GDM1 (cell line): ENCODE data around the gene RAB3B.
"Not testable (repeated sequence)": the region's sequence is repeated elsewhere in the genome, so short reads cannot be mapped to it uniquely, and the experiment has no call there.

ENCODE experiments used
- DNase-seq: peaks from one replicate; lab custom pipeline; 2025; lab: John Stamatoyannopoulos, UW

Gene RAB3B

GRCh38 chr1:51989582-51990477 lies 670 bp downstream of the RAB3B start:
- DNase-seq, result no peak

- no peak for DNase-seq
Measured at GRCh38 chr1:51988254-51988653, 2.2 kb downstream of the RAB3B start.

GRCh38 chr1:51986718-51987117 lies 3.8 kb downstream of the RAB3B start:
- DNase-seq, result no peak

- no peak for DNase-seq
Measured at GRCh38 chr1:51982161-51982560, 8.3 kb downstream of the RAB3B start.

DNA sequence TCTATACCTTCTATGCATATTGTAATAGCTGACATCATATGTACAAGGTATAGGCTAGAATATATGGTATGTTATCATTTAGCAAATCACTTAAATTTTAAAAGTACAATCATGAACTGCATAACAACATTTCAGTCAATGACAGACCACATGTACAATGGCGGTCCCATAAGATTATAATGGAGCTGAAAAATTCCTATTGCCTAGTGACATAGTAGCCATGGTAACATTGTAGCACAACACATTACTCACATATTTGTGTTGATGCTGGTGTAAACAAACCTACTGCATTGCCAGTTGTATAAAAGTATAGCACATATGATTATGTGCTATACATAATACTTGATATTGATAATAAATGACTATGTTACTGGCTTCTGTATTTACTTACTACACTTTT lies 8.9 kb downstream of the RAB3B start:
- no peak for DNase-seq

GRCh38 chr1:51978099-51978498 lies 12.4 kb downstream of the RAB3B start:
- no peak for DNase-seq

- no peak for DNase-seq
Measured at GRCh38 chr1:51976846-51977602, 13.5 kb downstream of the RAB3B start.

GRCh38 chr1:51973587-51974474 lies 16.7 kb downstream of the RAB3B start:
- DNase-seq, result no peak

DNA sequence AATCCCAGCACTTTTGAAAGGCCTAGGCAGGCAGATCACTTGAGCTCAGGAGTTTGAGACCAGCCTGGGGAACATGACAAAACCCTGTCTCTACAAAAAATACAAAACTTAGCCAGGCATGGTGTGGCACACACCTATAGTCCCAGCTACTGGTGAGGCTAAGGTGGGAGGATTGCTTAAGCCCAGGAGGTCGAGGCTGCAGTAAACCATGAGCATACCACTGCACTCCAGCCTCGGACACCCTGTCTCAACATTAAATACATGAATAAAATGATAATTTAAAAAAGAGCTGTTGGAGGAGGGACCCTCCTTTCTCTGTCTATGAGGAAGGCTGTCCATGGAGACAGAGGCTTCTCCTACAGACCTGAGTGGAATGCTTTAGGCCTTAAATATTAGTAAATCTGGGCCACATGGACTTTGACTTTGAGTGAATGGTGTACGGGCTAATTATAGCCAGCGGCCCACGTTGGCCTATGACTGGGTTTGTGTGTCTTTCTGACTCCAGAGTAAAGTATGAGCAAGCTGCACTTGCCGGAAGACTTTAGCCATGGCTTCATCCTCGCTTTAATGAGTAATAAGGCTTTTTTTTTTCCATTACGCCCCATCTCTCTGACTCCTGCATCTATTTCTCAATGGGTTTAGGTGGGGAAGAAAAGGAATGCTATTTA lies 21.3 kb downstream of the RAB3B start:
- no peak for DNase-seq

GRCh38 chr1:51968632-51969031 lies 21.9 kb downstream of the RAB3B start:
- no peak for DNase-seq

GRCh38 chr1:51967213-51967791 lies 23.2 kb downstream of the RAB3B start:
- DNase-seq, result not testable (repeated sequence)

- DNase-seq, result no peak
Measured at GRCh38 chr1:51966559-51966958, 23.9 kb downstream of the RAB3B start.

DNA sequence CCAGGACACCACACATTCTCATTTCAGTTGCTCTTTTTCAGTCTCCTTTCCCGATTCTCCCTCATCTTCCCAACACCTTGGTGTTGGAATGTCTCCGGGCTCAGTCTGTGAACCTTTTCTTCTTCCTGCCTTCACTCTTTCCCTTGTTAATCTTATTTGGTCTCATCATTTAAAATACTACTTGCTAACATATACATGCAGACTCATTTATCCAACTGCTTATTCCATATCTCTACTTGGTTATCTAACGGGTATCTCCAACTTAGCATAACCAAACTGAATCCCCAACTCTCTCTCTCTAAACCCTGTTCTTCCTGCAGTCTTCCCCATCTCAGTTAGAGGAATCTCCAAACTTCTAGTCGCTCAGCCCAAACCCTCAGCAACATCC lies 26.2 kb downstream of the RAB3B start:
- no peak for DNase-seq

DNA sequence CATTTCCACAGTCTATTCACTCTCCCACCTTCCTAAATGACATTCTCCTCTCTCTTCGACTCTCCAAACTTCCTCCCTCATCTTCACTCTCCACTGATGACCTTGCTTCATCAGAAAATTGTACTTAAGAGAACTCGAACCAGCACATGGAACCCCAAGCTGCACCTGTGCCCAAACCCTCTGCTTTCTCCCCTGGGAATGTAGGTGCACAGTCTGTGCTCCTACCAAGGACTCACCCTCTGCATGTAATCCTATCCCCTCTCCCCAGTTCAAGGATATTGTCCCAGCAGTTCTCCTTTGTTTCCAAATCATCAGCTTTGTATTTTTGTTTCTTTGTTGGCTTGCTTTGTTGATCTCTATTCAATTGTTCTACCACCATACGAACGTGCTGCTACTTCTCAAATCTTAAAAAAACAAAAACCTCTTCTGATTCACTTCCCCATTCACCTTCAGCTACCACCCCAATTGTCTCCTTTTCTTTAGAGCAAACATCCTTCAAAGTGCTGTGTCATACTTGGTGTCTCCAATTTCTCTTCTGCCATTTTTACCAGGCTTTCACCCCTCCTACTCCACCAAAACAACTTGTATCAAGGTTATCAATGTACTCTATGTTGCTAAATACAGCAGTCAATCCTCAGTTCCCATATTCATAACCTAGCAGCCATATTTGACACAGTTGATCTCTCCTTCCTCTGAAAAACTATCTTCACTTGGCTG lies 26.8 kb downstream of the RAB3B start:
- no peak for DNase-seq

DNA sequence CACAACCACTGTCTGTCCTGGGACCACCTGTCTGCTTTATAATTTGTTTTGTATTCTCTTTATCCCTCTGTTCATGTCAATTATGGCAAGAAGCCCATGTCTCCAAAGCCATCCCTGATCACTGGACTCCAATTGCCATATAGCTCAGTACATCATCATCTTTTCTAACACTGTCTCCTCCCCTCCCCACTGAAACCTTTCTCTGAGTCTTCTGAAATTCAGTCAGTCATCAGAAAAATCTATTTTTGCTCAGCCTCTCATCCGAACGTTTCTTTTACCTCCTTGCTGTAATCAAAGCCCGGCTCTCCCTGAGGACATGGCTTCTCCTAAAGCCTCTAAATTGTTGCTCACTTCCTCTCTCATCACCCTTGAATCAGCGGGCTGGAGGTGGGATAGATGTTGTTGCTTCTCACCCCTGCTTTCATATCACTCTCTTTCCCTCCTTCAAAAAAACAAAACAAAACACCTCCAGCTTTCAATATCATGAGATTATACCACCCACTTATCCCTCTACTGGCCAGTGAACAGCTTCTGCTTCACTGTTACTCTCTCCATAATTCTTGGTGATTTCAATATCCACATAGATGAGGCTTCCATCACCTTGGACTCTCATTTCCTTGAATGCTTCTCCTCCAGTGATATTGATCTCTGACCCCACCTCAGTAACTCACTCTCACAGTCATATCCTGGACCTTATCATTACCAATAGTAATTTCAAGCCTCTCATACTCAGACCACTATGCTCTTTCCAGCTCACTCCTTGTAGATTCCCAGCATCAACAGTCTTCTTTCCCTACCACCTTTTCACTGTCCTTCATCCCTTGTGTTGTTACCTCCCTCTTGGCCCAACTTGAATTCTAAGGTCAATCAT lies 27.8 kb downstream of the RAB3B start:
- DNase-seq, result no peak

GRCh38 chr1:51961954-51962353 lies 28.5 kb downstream of the RAB3B start:
- no peak for DNase-seq

DNA sequence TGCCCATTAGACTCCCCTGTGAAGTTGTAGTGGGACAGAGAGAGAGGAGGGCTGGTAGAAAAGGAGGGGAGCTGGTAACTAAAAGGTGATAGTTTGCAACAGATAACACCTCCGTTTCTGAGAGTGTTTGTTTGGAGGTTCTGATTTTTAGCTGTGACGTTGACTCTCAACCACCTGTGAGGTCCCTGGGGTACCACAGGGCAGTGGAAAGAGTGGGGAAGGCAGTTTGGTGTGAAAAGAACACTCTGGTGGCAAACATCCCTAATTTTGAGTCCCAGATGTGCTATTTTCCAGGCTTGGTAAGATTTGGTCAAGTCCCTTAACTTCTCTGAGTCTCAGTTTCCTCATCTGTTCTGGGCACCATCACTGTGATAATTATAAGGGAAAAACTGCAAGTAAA lies 29.3 kb downstream of the RAB3B start:
- no peak for DNase-seq

DNA sequence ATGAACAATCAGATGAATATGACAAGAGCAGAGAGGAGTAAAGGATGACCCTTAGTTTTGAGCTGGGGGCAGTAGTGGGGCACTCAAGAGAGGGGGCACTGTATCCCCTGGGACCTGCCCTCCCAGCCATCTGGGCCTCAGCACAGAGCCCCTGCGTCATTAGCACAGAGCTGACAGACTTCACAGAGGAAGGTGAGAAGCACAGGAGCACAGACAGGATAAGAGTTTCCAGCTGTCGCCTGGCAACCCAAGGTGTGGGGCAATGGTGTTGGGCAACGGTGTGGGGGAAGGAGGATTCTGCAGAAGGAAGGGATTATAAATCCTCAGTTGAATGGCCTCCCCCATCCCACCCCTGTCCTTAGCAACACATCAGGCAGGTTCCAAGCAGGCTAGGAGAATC lies 30.2 kb downstream of the RAB3B start:
- no peak for DNase-seq

- DNase-seq, result no peak
Measured at GRCh38 chr1:51958824-51959223, 31.7 kb downstream of the RAB3B start.

- DNase-seq, result no peak
Measured at GRCh38 chr1:51957618-51958017, 32.9 kb downstream of the RAB3B start.
